CD4-positive, alpha-beta T cell (primary cell): ENCODE measurements around the gene GBA2. TPM values are rescaled to one million over a fixed set of nuclear protein-coding genes. Genes with fewer than 3 reads are reported as not detected.

ENCODE experiments used
- ATAC-seq: fragments of 200-7000 bp; cut with Tn5 transposase; one replicate; pipeline ENCODE4 v1.10.0; 2022; ENCODE audit warnings: mild to moderate bottlenecking; ENCODE audit not compliant: poor library complexity
- CTCF ChIA-PET: fragments of 350-600 bp; sonication (Branson Sonifier 250); formaldehyde crosslinking; loops from one replicate; lab custom pipeline; 2021; ENCODE audit warnings: antibody characterized with exemption, inconsistent platforms; lab: Charles Lee
- POLR2A ChIA-PET: fragments of 350-600 bp; sonication (Branson Sonifier 250); formaldehyde crosslinking; loops from one replicate; lab custom pipeline; 2021; ENCODE audit warnings: antibody characterized with exemption, inconsistent platforms; lab: Charles Lee
- DNase-seq, 14 experiments: peaks; one replicate each; pipeline ENCODE4 v3.0.0-alpha.2; 2013 to 2020; ENCODE audit warnings: mixed read lengths in 2 of 14
- H3K27ac ChIP-seq, 2 donors: one replicate each; pipeline versions ENCODE4 v1.5.1 to v1.7.0; 2013; ENCODE audit warnings: low read length in 2 of 2, low read depth in 1 of 2, mild to moderate bottlenecking in 1 of 2
- H3K27me3 ChIP-seq, 2 experiments: 1 replicate in 1 of 2; 2 replicates in 1 of 2; pipeline versions ENCODE4 v1.6.1 to v1.7.0; 2013; ENCODE audit warnings: low read length in 2 of 2, control low read depth in 1 of 2, mild to moderate bottlenecking in 1 of 2, moderate library complexity in 1 of 2; ENCODE audit not compliant: insufficient read depth in 2 of 2, control insufficient read depth in 1 of 2
- H3K36me3 ChIP-seq: one replicate; pipeline ENCODE4 v1.6.1; 2013; ENCODE audit warnings: low read length, control low read depth; ENCODE audit not compliant: insufficient read depth
- H3K4me1 ChIP-seq: one replicate; pipeline ENCODE4 v1.6.1; 2013; ENCODE audit warnings: low read length, control low read depth; ENCODE audit not compliant: insufficient read depth
- H3K4me3 ChIP-seq: one replicate; pipeline ENCODE4 v1.5.1; 2013; ENCODE audit warnings: mild to moderate bottlenecking, low read length, moderate library complexity
- H3K9me3 ChIP-seq, 2 experiments: 1 replicate in 1 of 2; 2 replicates in 1 of 2; pipeline versions ENCODE4 v1.6.1 to v1.7.0; 2013; ENCODE audit warnings: low read length in 2 of 2, mild to moderate bottlenecking in 2 of 2, control low read depth in 1 of 2, moderate library complexity in 1 of 2; ENCODE audit not compliant: control insufficient read depth in 1 of 2, insufficient read depth in 1 of 2
- H3K27ac Mint-ChIP-seq: one replicate; pipeline ENCODE4 v1.8.0; 2020; ENCODE audit warnings: mixed read lengths
- H3K27me3 Mint-ChIP-seq: one replicate; pipeline ENCODE4 v1.8.0; 2021; ENCODE audit warnings: mixed read lengths
- H3K36me3 Mint-ChIP-seq: one replicate; pipeline ENCODE4 v1.8.0; 2021; ENCODE audit warnings: low read depth, mixed read lengths
- H3K4me1 Mint-ChIP-seq: one replicate; pipeline ENCODE4 v1.8.0; 2021; ENCODE audit warnings: low read depth, mixed read lengths
- H3K4me3 Mint-ChIP-seq: one replicate; pipeline ENCODE4 v1.8.0; 2020; ENCODE audit warnings: mild to moderate bottlenecking, mixed read lengths
- H3K9me3 Mint-ChIP-seq: one replicate; pipeline ENCODE4 v1.8.0; 2020; ENCODE audit warnings: mixed read lengths
- CTCF ChIP-seq: fragments of 200-600 bp; IDR thresholded peaks from one replicate; pipeline ENCODE4 v1.8.0; 2022; ENCODE audit warnings: antibody characterized with exemption, mild to moderate bottlenecking
- intact Hi-C, 2 experiments: fragments of 100-400 bp; cut with DNase I in 1 of 2; cut with micrococcal nuclease in 1 of 2; formaldehyde crosslinking; loops; one replicate each; pipeline versions ENCODE4 v1.15.1 to v1.9.0; 2023 to 2025; cut with DNase I, micrococcal nuclease
- total RNA-seq, 174 experiments: library from RNA in 2 of 174; stranded (reverse) in 2 of 174; gene quantifications; one replicate each; pipeline ENCODE4 v1.2.3 and lab custom pipeline; 2021 to 2026

Gene GBA2
- total RNA-seq, 2 experiments from 2014 or later = 17.3 to 18.6 TPM

- no peak for DNase-seq
- Histone ChIP-seq H3K27ac (no peak overlapping the region), H3K9me3 (no peaks in the 10 kb centered on the region), H3K4me3 (no peak overlapping the region), H3K4me1 (no peaks in the 10 kb centered on the region), H3K36me3 (peaks cover 4% of the 10 kb centered on the region), H3K27me3 (no peaks in the 10 kb centered on the region)
- ChIA-PET CTCF (interaction anchor here (0.5 to 1.3 kb wide), 2 partner anchors 12 to 707 kb away, joined by 3 to 4 read pairs; no protein-coding TSS in a partner anchor), POLR2A (no interaction called here)
- no peaks in the 10 kb centered on the region for H3K9me3 Mint-ChIP-seq
- no peak for TF ChIP-seq CTCF
- no peak overlapping the region for H3K27ac Mint-ChIP-seq
- no peak overlapping the region for H3K4me3 Mint-ChIP-seq
- no peak for ATAC-seq
- peaks cover 26% of the 10 kb centered on the region for H3K36me3 Mint-ChIP-seq
- H3K4me1 Mint-ChIP-seq = no peaks in the 10 kb centered on the region
- intact Hi-C loops = no loop called here
- H3K27me3 Mint-ChIP-seq = no peaks in the 10 kb centered on the region
Measured at GRCh38 chr9:35778496-35778895, 29.5 kb upstream of the GBA2 start.

GRCh38 chr9:35776018-35776417 is 27.0 kb upstream of the GBA2 start:
- no peak overlapping the region for H3K27ac ChIP-seq
- DNase-seq (no peak), ATAC-seq (no peak)
- H3K36me3 ChIP-seq = peaks cover 11% of the 10 kb centered on the region
- intact Hi-C loops = no loop called here
- H3K27me3 Mint-ChIP-seq = no peaks in the 10 kb centered on the region
- ChIA-PET CTCF (interaction anchor here (1.6 kb wide), 1 partner anchor 106 kb away, joined by 5 read pairs; no protein-coding TSS in a partner anchor), POLR2A (no interaction called here)
- H3K9me3 Mint-ChIP-seq = no peaks in the 10 kb centered on the region
- no peak overlapping the region for H3K4me3 ChIP-seq
- no peaks in the 10 kb centered on the region for H3K9me3 ChIP-seq
- no peak overlapping the region for H3K27ac Mint-ChIP-seq
- no peaks in the 10 kb centered on the region for H3K4me1 Mint-ChIP-seq
- no peak for TF ChIP-seq CTCF
- H3K27me3 ChIP-seq = no peaks in the 10 kb centered on the region
- no peaks in the 10 kb centered on the region for H3K4me1 ChIP-seq
- peaks cover 20% of the 10 kb centered on the region for H3K36me3 Mint-ChIP-seq
- no peak overlapping the region for H3K4me3 Mint-ChIP-seq

- no peaks in the 10 kb centered on the region for H3K9me3 Mint-ChIP-seq
- no peaks in the 10 kb centered on the region for H3K27me3 Mint-ChIP-seq
- DNase-seq = no peak
- H3K27ac ChIP-seq = no peak overlapping the region
- intact Hi-C loops = no loop called here
- H3K27ac Mint-ChIP-seq = no peak overlapping the region
- H3K4me3 ChIP-seq = no peak overlapping the region
- ChIA-PET POLR2A (interaction anchor here (1.0 kb wide), 1 partner anchor 19 kb away, joined by 3 read pairs; no protein-coding TSS in a partner anchor), CTCF (interaction anchor here (1.6 kb wide), 1 partner anchor 107 kb away, joined by 5 read pairs; no protein-coding TSS in a partner anchor)
- H3K36me3 Mint-ChIP-seq = peaks cover 10% of the 10 kb centered on the region
- H3K4me1 Mint-ChIP-seq = no peaks in the 10 kb centered on the region
- no peaks in the 10 kb centered on the region for H3K4me1 ChIP-seq
- H3K4me3 Mint-ChIP-seq = no peak overlapping the region
- TF ChIP-seq CTCF = no peak
- peaks cover 9% of the 10 kb centered on the region for H3K36me3 ChIP-seq
- H3K9me3 ChIP-seq = no peaks in the 10 kb centered on the region
- no peak for ATAC-seq
- H3K27me3 ChIP-seq = no peaks in the 10 kb centered on the region
Measured at GRCh38 chr9:35774907-35775635, 26.0 kb upstream of the GBA2 start.
